MCF 10A (cell line): ENCODE results near the gene FAM83G. TPM values are rescaled to one million over a fixed set of nuclear protein-coding genes. Genes with fewer than 3 reads are reported as not detected.

Experiments used
- BruUV-seq: library from RNA; stranded (reverse); fragments of 400-500 nt; replicated peaks from 2 replicates; lab custom pipeline; 2021; lab: Mats Ljungman, UMichigan
- CTCF ChIA-PET: fragments of 300-600 bp; sonication (Branson Sonifier 250); formaldehyde crosslinking; extraction: SDS; loops from one replicate; lab custom pipeline; 2021; ENCODE audit warnings: antibody characterized with exemption, inconsistent platforms; lab: Yijun Ruan, JAX
- POLR2A ChIA-PET: fragments of 300-600, 350-650 bp; sonication (Branson Sonifier 250); formaldehyde crosslinking; extraction: SDS; loops from one replicate; lab custom pipeline; 2020; ENCODE audit warnings: antibody characterized with exemption, inconsistent platforms; lab: Yijun Ruan, JAX
- DNase-seq: peaks from one replicate; pipeline ENCODE4 v3.0.0-alpha.2; 2018; ENCODE audit not compliant: unreplicated experiment
- H3K27ac Mint-ChIP-seq: one replicate; pipeline ENCODE4 v1.8.0; 2022; ENCODE audit warnings: mild to moderate bottlenecking, low read depth, mixed read lengths; ENCODE audit not compliant: unreplicated experiment
- H3K27me3 Mint-ChIP-seq: one replicate; pipeline ENCODE4 v1.8.0; 2022; ENCODE audit warnings: mixed read lengths; ENCODE audit not compliant: insufficient read depth, unreplicated experiment
- H3K36me3 Mint-ChIP-seq: one replicate; pipeline ENCODE4 v1.8.0; 2022; ENCODE audit warnings: mild to moderate bottlenecking, moderate library complexity, mixed read lengths; ENCODE audit not compliant: insufficient read depth, unreplicated experiment
- H3K4me1 Mint-ChIP-seq: one replicate; pipeline ENCODE4 v1.8.0; 2022; ENCODE audit warnings: mixed read lengths; ENCODE audit not compliant: insufficient read depth, unreplicated experiment
- H3K4me3 Mint-ChIP-seq: one replicate; pipeline ENCODE4 v1.8.0; 2022; ENCODE audit warnings: mild to moderate bottlenecking, moderate library complexity, mixed read lengths; ENCODE audit not compliant: unreplicated experiment
- H3K9me3 Mint-ChIP-seq: one replicate; pipeline ENCODE4 v1.8.0; 2022; ENCODE audit warnings: mixed read lengths; ENCODE audit not compliant: unreplicated experiment
- intact Hi-C: fragments of 100-400 bp; cut with micrococcal nuclease; formaldehyde crosslinking; loops from 2 replicates; pipeline ENCODE4 v1.14.1; 2022
- total RNA-seq: library from RNA; stranded (reverse); gene quantifications from 2 replicates; pipeline ENCODE4 v1.2.3, GENCODE V29; 2022
- TF ChIP-seq, protein P1 (sequence below): fragments of 200-600 bp; IDR thresholded peaks from one replicate; pipeline ENCODE4 v1.8.0; 2022; ENCODE audit warnings: antibody characterized with exemption, mild to moderate bottlenecking; ENCODE audit not compliant: unreplicated experiment

FAM83G gene
- total RNA-seq, 1 experiment from 2014 or later, result 50.1 TPM

DNA sequence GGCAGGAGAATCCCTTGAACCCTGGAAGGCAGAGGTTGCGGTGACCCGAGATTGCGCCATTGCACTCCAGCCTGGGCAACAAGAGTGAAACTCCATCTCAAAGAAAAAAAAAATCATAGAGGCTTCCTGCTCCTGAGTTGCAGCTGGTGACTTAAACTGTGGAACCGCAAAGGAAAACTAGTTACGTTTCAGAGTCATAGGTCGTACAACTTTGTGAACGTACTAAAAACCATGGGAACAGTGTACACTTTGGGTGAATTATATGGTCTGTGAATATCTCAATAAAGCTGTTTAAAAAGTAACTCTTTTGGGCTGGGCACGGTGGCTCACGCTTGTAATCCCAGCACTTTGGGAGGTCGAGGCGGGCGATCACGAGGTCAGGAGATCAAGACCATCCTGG, 29.0 kb downstream of the FAM83G start:
- DNase-seq, result no peak
- no peaks in the 10 kb centered on the region for H3K4me1 Mint-ChIP-seq
- H3K36me3 Mint-ChIP-seq, result peaks cover 73% of the 10 kb centered on the region
- ChIA-PET POLR2A (no interaction called here), CTCF (interaction anchor here (0.6 to 1.9 kb wide), 4 partner anchors 10 to 24 kb away, joined by 3 to 9 read pairs (median 4); partner anchors contain the start of gene SLC5A10)
- no peaks in the 10 kb centered on the region for H3K27me3 Mint-ChIP-seq
- no peaks in the 10 kb centered on the region for H3K9me3 Mint-ChIP-seq
- BruUV-seq, result no TSS peak
- no peak overlapping the region for H3K4me3 Mint-ChIP-seq
- intact Hi-C loops, result no loop called here
- TF ChIP-seq, protein P1, sequence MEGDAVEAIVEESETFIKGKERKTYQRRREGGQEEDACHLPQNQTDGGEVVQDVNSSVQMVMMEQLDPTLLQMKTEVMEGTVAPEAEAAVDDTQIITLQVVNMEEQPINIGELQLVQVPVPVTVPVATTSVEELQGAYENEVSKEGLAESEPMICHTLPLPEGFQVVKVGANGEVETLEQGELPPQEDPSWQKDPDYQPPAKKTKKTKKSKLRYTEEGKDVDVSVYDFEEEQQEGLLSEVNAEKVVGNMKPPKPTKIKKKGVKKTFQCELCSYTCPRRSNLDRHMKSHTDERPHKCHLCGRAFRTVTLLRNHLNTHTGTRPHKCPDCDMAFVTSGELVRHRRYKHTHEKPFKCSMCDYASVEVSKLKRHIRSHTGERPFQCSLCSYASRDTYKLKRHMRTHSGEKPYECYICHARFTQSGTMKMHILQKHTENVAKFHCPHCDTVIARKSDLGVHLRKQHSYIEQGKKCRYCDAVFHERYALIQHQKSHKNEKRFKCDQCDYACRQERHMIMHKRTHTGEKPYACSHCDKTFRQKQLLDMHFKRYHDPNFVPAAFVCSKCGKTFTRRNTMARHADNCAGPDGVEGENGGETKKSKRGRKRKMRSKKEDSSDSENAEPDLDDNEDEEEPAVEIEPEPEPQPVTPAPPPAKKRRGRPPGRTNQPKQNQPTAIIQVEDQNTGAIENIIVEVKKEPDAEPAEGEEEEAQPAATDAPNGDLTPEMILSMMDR, result no peak
- no peak overlapping the region for H3K27ac Mint-ChIP-seq

DNA sequence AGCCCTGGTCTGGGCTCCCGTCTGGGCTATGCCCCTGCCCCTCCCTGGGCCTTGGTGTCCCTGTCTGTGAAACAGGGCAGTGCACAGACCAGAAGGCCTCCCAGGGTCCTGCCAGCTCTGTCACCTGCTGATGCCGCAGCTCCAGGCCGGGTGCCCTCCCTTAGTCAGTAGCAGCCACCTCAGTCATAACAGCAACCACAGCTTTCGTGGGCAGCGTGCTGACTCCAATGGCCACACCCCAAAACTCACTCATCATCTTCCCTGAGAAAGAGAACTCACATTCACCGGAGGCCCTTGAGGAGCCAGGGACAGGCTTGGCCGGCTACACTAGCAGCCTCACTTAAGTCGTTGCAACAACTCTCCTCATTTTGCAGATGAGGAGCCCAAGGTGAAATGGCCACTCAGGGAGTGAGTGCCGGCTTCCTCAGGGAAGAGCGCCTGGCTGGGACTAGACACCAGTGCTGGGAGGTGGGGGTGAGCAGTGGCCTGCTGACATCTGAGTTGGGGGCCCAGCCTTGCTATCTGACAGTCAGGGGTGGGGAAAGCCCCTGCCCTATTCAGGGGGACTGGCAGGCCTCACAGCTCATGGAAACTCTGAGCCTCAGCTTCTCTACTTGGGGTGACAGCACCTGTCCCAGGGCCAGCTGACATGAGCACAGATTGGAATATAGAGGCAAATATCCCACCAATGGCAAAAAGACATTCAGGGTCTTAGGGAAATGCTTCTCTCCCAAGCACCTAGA, 30.0 kb downstream of the FAM83G start:
- no peaks in the 10 kb centered on the region for H3K9me3 Mint-ChIP-seq
- no TSS peak for BruUV-seq
- H3K27ac Mint-ChIP-seq, result no peak overlapping the region
- POLR2A ChIA-PET, result no interaction called here
- peaks cover 4% of the 10 kb centered on the region for H3K4me1 Mint-ChIP-seq
- TF ChIP-seq, protein P1, result no peak
- CTCF ChIA-PET, result interaction anchor here (0.6 to 1.9 kb wide), 4 partner anchors 9 to 1619 kb away, joined by 3 to 9 read pairs (median 4); no protein-coding TSS in a partner anchor
- no peaks in the 10 kb centered on the region for H3K27me3 Mint-ChIP-seq
- DNase-seq, result no peak
- intact Hi-C loops, result no loop called here
- no peak overlapping the region for H3K4me3 Mint-ChIP-seq
- peaks cover 79% of the 10 kb centered on the region for H3K36me3 Mint-ChIP-seq

DNA sequence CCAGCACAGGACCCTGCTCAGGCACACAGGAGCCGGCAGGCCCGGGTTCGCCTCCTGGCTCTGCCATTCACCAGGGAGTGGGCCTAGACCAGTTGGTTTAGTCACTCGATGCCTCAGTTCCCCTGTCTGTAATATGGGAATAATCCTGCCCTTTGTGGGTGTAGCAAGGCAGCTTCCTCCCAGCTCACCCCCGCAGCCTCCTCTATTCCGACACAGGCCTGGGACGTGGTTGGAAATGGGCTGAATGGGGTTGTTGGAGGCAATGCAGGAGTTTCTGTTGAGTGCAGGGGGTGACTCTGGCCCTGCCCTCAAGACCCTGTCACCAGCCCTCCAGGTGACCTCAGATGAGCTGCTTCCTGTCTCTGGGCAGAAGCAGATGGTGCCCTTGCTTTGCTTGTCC, 32.8 kb downstream of the FAM83G start:
- DNase-seq, result no peak
- peaks cover 56% of the 10 kb centered on the region for H3K36me3 Mint-ChIP-seq
- TF ChIP-seq, protein P1, result no peak
- no TSS peak for BruUV-seq
- intact Hi-C loops, result no loop called here
- ChIA-PET POLR2A (no interaction called here), CTCF (interaction anchor here (1.4 kb wide), 1 partner anchor 11 kb away, joined by 6 read pairs; no protein-coding TSS in a partner anchor)
- H3K4me3 Mint-ChIP-seq, result no peak overlapping the region
- no peaks in the 10 kb centered on the region for H3K9me3 Mint-ChIP-seq
- peaks cover 8% of the 10 kb centered on the region for H3K4me1 Mint-ChIP-seq
- no peaks in the 10 kb centered on the region for H3K27me3 Mint-ChIP-seq
- no peak overlapping the region for H3K27ac Mint-ChIP-seq

DNA sequence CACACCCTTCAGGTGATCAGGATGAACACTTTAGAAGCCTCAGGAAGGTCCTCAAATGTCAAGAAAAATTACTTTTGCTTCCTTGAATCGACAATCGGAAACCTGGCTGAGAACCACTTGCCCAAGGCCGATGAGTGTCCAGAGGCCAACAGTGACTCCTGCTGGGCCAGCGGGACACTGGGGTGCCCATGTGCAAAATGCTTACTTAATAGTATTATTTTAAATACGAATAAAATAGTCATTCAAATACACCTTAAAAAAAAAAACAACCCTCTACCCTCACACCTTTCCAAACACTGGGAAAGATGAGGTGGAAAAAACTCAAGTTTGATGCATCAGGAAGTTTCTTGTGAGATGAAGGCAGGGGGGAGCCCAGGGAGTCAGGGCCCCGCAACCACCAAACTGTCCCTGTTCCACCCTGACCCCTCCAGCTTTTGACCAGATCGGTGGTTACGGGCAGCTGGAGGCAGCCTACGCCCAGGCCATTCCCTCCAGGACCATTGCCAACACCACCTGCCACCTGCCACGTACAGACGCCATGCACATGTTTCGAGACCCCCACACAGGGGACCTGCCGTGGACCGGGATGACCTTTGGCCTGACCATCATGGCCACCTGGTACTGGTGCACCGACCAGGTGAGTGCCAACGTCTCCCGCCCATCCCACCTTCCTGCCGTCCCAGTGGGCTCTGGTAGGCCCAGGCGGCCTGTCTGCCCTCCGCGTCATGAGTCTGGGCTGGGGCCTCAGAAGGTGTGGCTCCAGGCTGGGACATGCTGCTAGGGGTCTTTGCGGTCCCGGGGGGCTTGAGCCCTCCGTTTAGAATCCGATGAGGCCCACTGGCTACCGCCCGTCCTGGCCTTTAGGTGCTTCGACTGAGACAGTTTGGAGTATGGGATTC, 33.7 kb downstream of the FAM83G start:
- no peak for DNase-seq
- Mint-ChIP-seq H3K4me3 (no peak overlapping the region), H3K27ac (peak overlapping the region; percentile 59), H3K9me3 (no peaks in the 10 kb centered on the region), H3K4me1 (peaks cover 8% of the 10 kb centered on the region), H3K36me3 (peaks cover 46% of the 10 kb centered on the region), H3K27me3 (no peaks in the 10 kb centered on the region)
- BruUV-seq, result no TSS peak
- CTCF ChIA-PET, result interaction anchor here (0.7 to 1.7 kb wide), 3 partner anchors 10 to 16 kb away, joined by 3 to 16 read pairs (median 6); no protein-coding TSS in a partner anchor
- intact Hi-C loops, result no loop called here
- POLR2A ChIA-PET, result interaction anchor here (1.2 kb wide), 1 partner anchor 10 kb away, joined by 3 read pairs; no protein-coding TSS in a partner anchor
- TF ChIP-seq, protein P1, result no peak
